ENCODE results near the gene ZNF275. TPM values are rescaled to one million over a fixed set of nuclear protein-coding genes. Genes with fewer than 3 reads are reported as not detected.

ZNF275 gene
- total RNA-seq, 1 experiment from 2014 or later = 5.0 TPM

- POLR2A ChIA-PET = no interaction called here
- CTCF ChIA-PET = no interaction called here
- in situ Hi-C loops (cut with HindIII; ENCODE audit: low pct_unique_long_range_greater_than_20kb, low sequenced_read_pairs) = no loop called here
- H3K4me3 ChIP-seq (ENCODE audit: low read depth in 2 of 2, low read length in 2 of 2) = no peak within 1 kb of the TSS
- intact Hi-C loops (cut with micrococcal nuclease; ENCODE audit: unreplicated experiment) = no loop called here
- no peak for TF ChIP-seq POLR2AphosphoS5 (IDR thresholded peaks at IDR 0.05; ENCODE audit: low read depth, low read length)
- TF ChIP-seq REST (IDR thresholded peaks at IDR 0.05; ENCODE audit: insufficient read depth in 1 of 2, low read depth in 2 of 2, low read length in 1 of 2) = no peak
- TF ChIP-seq, protein P1, sequence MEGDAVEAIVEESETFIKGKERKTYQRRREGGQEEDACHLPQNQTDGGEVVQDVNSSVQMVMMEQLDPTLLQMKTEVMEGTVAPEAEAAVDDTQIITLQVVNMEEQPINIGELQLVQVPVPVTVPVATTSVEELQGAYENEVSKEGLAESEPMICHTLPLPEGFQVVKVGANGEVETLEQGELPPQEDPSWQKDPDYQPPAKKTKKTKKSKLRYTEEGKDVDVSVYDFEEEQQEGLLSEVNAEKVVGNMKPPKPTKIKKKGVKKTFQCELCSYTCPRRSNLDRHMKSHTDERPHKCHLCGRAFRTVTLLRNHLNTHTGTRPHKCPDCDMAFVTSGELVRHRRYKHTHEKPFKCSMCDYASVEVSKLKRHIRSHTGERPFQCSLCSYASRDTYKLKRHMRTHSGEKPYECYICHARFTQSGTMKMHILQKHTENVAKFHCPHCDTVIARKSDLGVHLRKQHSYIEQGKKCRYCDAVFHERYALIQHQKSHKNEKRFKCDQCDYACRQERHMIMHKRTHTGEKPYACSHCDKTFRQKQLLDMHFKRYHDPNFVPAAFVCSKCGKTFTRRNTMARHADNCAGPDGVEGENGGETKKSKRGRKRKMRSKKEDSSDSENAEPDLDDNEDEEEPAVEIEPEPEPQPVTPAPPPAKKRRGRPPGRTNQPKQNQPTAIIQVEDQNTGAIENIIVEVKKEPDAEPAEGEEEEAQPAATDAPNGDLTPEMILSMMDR (IDR thresholded peaks at IDR 0.05) = no peak
- TF ChIP-seq TCF7L2 (IDR thresholded peaks at IDR 0.05; ENCODE audit: low read depth, low read length) = no peak
- TF ChIP-seq SIN3A (IDR thresholded peaks at IDR 0.05; ENCODE audit: borderline replicate concordance, insufficient read depth, low read depth, low read length) = no peak
- no peak for DNase-seq (ENCODE audit: low read depth, low spot score)
- no peak within 1 kb of the TSS for H3K27ac ChIP-seq (ENCODE audit: low read length)
- H3K36me3 ChIP-seq (ENCODE audit: control insufficient read depth, insufficient read depth, low read length) = no peaks in the 10 kb centered on the region
- no peaks in the 10 kb centered on the region for H3K4me1 ChIP-seq (ENCODE audit: control insufficient read depth, insufficient read depth, low read length)
- ATAC-seq = 0 out of 2 replicates have a peak, but pooled peaks have one; percentile 31
- no TSS peak for BruUV-seq (replicated peaks)
- no peaks in the 10 kb centered on the region; the same call in none of the 2 replicates for H3K27me3 ChIP-seq (ENCODE audit: control insufficient read depth, insufficient read depth, low read length)
- H3K9me3 ChIP-seq (ENCODE audit: control insufficient read depth, insufficient read depth, low read depth, low read length) = no peaks in the 10 kb centered on the region
Observed at GRCh38 chrX:153321381-153322124, 12.4 kb upstream of the ZNF275 start, which contains the start of gene PNMA6F. Gene PNMA6F, minus strand, starts transcription at chrX:153321767. Its CDS starts 1,093 bp downstream, at chrX:153320674.

- CTCF ChIA-PET = no interaction called here
- BruUV-seq (replicated peaks) = no TSS peak
- H3K4me3 ChIP-seq (ENCODE audit: low read depth in 2 of 2, low read length in 2 of 2) = no peak overlapping the region
Observed at GRCh38 chrX:153327561-153327960, 6.4 kb upstream of the ZNF275 start.

More at GRCh38 chrX:153327561-153327960, 6.4 kb upstream of the ZNF275 start:
- no peak for ATAC-seq
- intact Hi-C loops (cut with micrococcal nuclease; ENCODE audit: unreplicated experiment) (no loop called here), in situ Hi-C loops (cut with HindIII; ENCODE audit: low pct_unique_long_range_greater_than_20kb, low sequenced_read_pairs) (no loop called here)
- POLR2A ChIA-PET = no interaction called here
- DNase-seq (ENCODE audit: low read depth, low spot score) = no peak
- no peaks in the 10 kb centered on the region; the same call in none of the 2 replicates for H3K27me3 ChIP-seq (ENCODE audit: control insufficient read depth, insufficient read depth, low read length)
- TF ChIP-seq REST (IDR thresholded peaks at IDR 0.05; ENCODE audit: insufficient read depth in 1 of 2, low read depth in 2 of 2, low read length in 1 of 2) (no peak), POLR2AphosphoS5 (IDR thresholded peaks at IDR 0.05; ENCODE audit: low read depth, low read length) (no peak), TCF7L2 (IDR thresholded peaks at IDR 0.05; ENCODE audit: low read depth, low read length) (no peak), SIN3A (IDR thresholded peaks at IDR 0.05; ENCODE audit: borderline replicate concordance, insufficient read depth, low read depth, low read length) (no peak)
- TF ChIP-seq, protein P1 (IDR thresholded peaks at IDR 0.05) = no peak
- no peak overlapping the region for H3K27ac ChIP-seq (ENCODE audit: low read length)
- no peaks in the 10 kb centered on the region for H3K4me1 ChIP-seq (ENCODE audit: control insufficient read depth, insufficient read depth, low read length)
- no peaks in the 10 kb centered on the region for H3K36me3 ChIP-seq (ENCODE audit: control insufficient read depth, insufficient read depth, low read length)
- no peaks in the 10 kb centered on the region for H3K9me3 ChIP-seq (ENCODE audit: control insufficient read depth, insufficient read depth, low read depth, low read length)

Data from Panc1 (cell line).